ENCODE measurements around the gene SLC49A3. TPM values are rescaled to one million over a fixed set of nuclear protein-coding genes. Genes with fewer than 3 reads are reported as not detected.
A peak's percentile ranks its signal among the peaks of the same experiment; 100 is the strongest.
"Not testable (repeated sequence)": the region's sequence is repeated elsewhere in the genome, so short reads cannot be mapped to it uniquely, and the experiment has no call there.

Gene SLC49A3
- total RNA-seq, 1 donor from 2014 or later, result 12.6 TPM

DNA sequence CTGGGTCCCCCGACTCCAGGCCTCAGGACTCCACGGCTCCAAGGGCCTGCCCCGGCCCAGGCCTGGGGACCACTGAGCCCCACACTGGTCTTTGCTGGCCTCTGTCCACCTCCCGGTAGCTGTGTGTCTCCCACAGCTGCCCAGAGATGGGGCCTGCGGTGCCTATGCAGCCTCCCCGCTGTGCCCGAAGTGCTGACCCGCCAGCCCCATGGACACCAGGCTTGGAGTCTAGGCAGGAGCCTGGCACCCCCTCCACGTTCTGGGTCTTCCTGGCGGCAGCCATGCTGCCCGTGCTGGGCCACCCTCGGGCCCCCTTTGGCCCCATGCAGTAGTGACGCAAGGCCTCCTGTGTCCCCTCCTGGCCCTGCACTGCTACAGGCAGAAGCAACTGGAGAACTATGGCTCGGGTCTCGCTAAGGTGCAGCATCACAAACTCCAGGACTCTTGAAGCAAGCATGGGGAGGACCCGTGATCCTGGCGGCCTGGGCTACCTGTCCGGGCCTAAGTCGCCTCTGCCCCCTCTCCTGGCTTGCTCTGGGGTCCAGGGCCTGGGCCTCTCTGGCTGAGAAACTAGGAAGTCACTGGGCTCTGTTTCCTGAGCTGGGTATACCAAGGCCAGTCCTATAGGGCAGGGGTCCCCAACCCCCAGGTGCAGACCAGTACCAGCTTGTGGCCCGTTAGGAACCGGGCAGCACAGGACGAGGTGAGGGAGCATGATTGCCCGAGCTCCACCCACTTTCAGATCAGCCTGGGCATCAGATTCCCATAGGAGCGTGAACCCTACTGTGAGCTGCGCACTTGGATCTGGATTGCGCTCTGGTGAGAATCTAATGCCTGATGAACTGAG is 13.7 kb downstream of the SLC49A3 start:
- intact Hi-C loops (cut with micrococcal nuclease), result no loop called here
- DNase-seq (no peak), ATAC-seq (peak; percentile 15)

DNA sequence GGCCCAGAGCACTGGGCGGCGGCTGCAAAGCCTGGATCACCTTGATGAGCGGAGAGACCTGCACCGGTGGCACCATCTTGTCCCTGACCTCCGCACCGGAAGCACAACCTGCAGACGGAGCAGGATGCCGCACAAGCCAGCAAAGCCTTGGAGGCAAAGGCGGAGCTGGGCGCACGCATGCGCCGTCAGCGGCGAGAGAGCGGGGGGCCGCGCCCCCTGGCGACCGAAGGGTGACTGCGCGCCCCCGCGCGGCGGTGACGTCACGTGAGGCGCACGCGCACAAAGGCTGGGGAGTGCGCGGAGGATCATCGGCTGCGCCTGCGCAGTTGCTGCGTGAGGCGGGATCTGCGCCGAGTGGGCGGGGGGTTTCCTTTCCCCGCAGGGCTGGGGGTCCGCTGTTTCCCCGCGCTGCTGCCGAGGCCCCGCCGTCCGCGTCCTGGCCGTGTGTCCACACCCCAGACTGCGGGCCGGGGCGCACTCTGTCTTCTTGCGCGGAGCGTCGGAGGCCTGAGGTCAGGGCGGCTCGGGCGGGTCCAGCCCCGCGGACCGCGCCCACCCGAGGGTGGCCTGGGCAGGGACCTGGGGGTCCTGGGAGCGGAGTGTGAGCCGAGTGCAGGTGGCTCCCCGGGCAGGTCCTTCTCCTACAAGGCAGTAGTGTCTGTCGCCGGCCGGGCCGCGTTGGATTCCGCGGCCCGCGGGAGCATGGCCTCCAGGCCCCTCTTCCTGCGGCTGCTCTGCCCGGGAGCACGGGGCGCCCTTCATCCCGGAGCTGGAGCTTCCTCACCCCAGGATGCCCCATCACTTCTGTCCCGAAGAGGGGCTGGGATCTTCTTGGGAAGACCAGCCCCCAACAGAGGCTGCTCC is 14.5 kb downstream of the SLC49A3 start, which contains the start of the genes ATP5ME and MYL5:
ATP5ME (minus strand) TSS at position 105 of the 864 bp plus-strand sequence; CDS start at position 76, 29 bp downstream.
MYL5 (plus strand) TSS at position 371 of the 864 bp plus-strand sequence. CDS start 3,485 bp downstream, outside the sequence.
- intact Hi-C loops (cut with micrococcal nuclease), result no loop called here
- ATAC-seq (peak; percentile 89), DNase-seq (peak; percentile 99)

DNA sequence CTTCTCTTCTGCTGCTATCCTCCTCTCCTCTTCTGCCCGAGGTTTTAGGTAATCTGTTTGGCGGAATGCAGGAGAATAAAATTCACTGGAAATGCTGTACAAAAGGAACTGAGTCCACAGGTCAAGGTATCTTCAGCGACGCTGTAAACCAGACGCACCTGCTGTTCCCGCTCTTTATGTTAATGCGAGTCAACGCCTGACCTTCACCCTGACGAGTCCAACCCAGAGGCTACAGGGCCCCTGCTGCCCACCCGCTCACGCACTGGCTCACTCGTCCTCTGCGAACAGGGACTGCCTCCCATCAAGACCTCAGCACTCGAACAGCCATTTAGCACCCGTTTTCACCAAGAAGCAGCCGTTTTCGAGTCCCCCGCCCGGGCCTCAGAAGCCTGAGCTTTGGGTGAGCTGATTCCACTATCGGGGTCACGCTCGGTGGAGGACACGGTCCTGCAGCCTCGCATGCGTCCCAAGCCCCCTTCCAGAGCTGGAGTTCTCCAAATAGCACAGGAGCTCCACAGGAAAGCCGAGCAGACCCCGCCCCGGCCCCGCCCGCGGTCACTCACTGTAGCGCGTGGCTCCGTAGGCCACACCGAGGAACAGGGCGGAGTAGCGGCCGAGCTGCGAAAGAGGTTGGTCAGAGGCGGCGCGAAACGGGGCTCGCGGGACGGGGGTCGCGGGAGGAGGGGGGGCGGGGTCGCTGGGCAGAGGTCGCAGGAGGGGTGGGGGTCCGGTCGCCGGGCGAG is 15.4 kb downstream of the SLC49A3 start:
- ATAC-seq, result peak; percentile 39
- intact Hi-C loops (cut with micrococcal nuclease), result no loop called here
- DNase-seq, result peak; percentile 73

DNA sequence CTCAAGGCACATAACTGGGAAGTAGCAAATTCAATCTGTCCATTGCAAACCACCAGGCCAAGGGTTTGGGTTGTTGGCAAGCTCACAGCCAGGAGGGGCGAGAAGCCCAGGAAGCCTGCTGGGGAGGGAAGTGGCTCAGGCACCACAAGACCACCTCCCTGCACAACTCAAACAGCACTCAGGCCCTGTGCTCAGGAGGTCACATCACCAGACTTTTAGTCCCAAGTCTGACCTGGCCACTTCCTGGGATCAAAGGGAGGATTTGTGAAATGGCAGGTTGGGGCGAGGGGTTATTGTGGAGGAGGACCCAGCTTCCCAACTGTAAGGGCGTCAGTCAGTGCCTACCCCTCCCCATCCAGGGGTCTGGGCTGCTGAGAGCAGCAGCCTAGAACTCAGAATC is 17.2 kb downstream of the SLC49A3 start:
- no peak for DNase-seq
- intact Hi-C loops (cut with micrococcal nuclease), result no loop called here
- no peak for ATAC-seq

DNA sequence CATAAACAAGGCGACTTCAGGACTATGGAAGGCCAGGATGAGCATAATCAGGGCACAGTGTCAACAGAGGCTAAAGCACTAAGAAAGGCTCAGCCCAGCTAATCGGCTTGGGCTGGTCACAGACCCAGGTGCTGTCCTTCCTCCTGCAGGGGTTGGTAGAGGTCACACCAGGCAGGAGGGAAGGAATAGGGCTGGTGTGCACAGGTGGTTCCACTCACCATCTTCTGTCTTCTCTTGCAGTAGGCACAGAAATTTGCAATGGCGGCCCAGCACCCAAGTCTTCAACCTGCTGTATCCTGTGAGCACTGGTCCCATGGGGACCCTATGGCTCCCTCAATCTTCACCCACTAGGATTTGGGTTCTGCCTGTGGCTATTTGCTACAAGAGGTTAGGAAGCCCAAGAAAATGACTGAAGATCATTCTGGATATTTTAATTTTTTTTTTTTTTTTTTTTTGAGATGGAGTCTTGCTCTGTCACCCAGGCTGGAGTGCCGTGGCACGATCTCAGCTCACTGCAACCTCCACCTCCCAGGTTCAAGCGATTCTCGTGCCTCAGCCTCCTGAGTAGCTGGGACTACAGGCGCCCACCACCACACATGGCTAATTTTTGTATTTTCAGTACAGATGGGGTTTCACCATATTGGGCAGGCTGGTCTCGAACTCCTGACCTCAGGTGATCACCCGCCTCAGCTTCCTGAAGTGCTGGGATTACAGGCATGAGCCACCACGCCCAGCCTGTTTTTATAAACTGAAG is 19.0 kb downstream of the SLC49A3 start:
- peak; percentile 19 for DNase-seq
- intact Hi-C loops (cut with micrococcal nuclease); ATAC-seq: not testable (repeated sequence)

DNA sequence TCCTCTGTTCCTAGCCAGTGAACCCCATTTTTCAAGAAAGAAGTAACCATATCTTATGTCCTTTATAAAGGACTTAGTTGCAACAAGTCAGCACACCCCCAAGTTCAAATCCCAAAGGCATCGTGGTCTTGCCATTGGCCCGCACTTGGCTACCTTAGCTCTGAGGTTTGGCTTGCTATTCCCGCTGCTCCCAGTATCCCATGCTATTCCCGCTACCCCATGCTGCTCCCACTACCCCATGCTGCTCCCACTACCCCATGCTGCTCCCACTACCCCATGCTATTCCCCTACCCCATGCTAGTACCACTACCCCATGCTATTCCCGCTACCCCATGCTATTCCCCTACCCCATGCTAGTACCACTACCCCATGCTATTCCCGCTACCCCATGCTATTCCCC is 20.7 kb downstream of the SLC49A3 start:
- intact Hi-C loops (cut with micrococcal nuclease); ATAC-seq; DNase-seq: not testable (repeated sequence)

DNA sequence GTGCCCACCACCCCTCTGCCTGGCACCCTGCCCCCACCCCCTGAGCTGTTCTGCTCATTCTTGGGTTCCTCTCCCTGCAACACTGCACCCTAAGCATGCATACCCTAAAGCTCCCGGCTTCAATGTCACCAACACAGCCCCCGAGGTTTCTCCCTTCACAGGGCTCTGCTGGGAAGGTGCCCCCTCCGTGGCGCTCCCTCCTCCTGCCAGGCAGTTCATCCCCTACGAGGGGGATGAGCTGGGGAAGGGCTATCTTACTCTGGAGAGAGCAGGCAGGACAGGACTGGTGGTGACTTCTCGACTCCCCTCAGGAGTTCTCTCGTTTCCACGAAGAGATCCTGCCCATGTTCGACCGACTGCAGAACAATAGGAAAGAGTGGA is 21.4 kb downstream of the SLC49A3 start:
- DNase-seq (no peak), ATAC-seq (no peak)
- intact Hi-C loops (cut with micrococcal nuclease), result no loop called here

DNA sequence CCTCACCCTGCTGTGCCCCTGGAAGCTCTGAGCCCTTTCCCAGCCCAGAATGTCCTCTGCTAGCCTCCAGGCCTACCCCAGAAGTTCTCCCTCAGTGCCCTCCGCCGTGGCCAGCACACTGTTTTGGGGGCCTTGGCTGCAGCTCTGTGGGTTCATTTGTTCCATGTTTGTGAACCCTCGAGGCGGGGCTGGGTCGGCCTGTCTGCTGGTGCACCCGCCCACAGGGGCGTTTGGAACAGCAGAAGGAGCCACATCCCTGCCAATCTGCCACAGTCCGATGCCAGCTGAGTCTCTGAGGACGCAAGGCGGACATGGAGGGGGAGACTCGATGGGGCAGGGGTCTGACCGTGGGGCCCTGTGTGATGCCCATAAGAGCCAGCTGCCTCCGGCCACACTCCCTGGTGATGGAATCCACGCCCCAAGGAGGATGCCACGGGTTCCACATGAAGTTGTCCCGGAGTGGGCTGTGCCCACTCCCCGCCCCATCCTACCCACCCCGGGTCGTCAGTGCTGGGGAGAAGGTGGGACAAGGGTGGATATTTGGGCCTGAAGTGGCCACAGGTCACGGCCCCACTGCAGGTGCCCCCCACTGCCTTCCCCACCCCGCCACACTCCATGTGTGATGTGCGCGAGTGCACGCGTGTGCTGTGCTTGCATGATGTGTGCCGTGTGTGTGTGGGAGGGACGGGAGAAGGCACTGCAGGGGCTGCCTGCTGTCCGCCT is 22.0 kb downstream of the SLC49A3 start:
- peak; percentile 27 for DNase-seq
- ATAC-seq, result no peak
- intact Hi-C loops (cut with micrococcal nuclease), result no loop called here

DNA sequence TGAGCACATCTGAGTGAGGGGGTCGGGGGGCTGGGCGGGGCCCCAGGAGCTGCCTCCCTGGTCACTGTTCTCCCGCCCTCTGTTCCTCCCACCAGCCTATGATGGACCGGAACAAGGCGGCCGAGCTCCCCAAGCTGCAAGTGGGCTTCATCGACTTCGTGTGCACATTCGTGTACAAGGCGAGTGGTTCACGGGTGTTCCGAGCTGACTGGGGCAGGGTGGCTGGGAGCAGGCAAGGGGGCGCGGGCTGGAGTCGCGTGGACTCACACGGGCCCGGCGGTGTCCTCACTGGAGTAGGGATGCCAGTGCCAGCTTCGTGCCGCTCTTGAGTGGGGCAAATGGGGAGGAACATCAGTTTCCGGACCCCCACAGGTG is 22.5 kb downstream of the SLC49A3 start:
- peak; percentile 14 for DNase-seq

DNA sequence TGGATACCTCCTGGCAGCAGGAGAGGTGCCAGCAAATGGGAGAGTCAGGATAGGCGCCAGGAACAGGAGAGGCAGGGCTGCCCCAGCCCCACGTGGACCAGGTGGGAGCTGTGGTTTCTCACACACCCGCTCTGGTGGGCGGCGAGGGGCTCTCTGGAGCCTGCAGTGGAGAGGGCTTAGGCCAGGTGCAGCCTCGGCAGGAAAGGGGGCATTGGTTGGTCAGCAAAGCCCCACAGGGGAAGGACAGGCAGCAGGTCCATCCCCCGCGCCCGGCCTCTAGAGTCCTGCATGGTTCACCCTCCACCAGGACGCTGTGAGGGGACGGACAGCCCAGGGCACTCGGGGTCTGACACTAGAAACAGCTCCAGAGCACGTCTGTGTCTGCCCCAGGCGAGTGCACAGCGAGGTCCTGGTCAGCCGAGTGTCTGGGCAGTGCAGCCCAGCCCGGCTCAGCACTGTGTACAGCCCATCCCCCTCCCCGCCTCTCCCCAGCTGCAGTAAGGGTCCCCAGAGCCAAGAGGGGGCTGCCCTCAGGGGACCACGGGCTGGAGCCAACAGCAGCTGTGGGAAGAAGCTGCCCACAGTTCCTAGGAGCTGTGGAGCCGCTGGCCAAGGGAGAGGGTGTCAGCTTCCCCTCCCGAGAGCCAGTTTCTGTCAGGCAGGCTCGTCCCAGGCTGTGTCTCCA is 23.1 kb downstream of the SLC49A3 start:
- no peak for ATAC-seq
- peak; percentile 25 for DNase-seq

More for the DNA sequence above, 22.5 kb downstream of the SLC49A3 start:
- ATAC-seq, result no peak
- intact Hi-C loops (cut with micrococcal nuclease), result no loop called here

DNA sequence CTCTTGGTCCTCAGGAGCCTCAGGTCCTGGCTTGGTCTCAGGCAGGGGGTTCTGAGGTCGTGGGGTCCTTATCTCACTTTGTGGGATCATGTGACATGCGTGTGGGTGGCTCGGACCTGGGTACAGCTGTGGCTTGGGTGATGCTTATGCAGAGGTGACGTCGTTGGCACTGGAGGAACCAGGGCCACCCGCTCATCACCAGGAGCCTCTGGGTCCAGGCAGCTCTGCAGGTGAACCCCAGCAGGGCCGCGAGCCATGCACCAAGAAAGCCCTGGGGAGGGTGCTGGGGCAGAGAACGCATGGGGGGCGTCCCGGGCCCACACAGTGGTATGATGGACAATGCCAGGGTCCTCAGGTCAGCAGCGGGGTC is 23.6 kb downstream of the SLC49A3 start:
- ATAC-seq (no peak), DNase-seq (peak; percentile 15)

More for the DNA sequence above, 23.1 kb downstream of the SLC49A3 start:
- intact Hi-C loops (cut with micrococcal nuclease), result no loop called here

DNA sequence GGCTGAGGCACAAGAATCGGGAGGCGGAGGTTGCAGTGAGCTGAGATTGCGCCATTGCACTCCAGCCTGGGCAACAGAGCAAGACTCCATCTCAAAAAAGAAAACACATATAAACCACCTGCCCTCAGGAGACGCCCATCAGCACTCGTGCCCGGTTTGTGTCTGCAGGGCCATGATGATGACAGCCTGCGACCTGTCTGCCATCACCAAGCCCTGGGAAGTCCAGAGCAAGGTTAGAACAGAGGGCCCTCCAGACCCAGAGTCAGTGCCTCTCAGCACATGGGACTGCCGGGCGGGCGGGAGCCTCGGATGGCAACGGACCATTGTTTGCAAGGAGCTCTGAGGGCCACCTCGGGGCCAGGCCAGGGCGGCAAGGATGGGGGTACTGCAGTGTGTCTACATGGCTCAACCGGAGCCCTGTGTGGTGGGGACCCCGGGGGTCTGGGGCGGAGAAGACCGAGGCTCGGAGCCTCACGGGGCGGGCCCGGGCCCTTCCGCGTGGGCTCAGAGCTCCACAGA is 24.2 kb downstream of the SLC49A3 start:
- no peak for ATAC-seq
- intact Hi-C loops (cut with micrococcal nuclease), result no loop called here
- peak; percentile 24 for DNase-seq

More for the DNA sequence above, 23.6 kb downstream of the SLC49A3 start:
- intact Hi-C loops (cut with micrococcal nuclease), result no loop called here

DNA sequence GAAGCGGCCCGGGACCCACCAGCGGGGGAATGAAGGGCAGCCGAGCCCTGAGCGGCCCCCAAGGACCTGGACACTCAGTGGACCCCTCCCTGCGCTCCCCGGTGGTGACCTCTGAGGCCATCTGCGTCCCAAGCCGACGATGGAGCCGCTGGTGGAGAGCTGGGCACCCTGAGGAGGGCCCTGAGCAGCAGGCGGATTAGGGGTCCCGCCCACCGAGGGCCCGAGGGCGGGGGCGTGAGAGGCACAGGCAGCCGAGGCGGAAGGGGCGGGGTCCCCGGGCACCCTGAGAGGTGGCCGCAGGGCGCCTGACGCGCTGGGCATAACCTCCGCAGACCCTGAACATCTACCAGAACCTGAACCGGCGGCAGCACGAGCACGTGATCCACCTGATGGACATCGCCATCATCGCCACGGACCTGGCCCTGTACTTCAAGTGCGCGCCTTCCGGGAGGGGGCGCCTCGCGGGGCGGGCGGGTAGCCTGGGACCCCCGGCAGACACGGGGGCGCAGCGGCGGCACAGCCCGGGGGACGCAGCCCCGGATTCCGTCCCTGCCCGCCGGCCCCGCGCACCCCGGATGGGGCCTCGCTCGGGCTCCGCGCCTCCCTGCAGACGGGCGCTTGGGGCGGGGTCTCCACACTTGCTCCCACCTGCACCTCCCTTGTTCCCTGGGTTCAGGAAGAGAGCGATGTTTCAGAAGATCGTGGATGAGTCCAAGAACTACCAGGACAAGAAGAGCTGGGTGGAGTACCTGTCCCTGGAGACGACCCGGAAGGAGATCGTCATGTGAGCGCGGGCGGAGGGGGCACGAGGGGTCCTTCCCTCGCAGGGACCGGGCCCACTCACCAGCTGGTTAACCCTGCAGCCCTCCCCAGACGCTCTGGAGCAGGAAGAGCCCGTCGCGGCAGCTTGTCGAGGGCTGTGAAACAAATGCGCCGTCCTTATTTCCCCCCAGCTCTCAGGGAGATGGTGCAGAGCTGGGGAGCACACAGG is 25.2 kb downstream of the SLC49A3 start:
- peak; percentile 78 for DNase-seq
- ATAC-seq, result peak; percentile 62
- intact Hi-C loops (cut with micrococcal nuclease), result no loop called here

DNA sequence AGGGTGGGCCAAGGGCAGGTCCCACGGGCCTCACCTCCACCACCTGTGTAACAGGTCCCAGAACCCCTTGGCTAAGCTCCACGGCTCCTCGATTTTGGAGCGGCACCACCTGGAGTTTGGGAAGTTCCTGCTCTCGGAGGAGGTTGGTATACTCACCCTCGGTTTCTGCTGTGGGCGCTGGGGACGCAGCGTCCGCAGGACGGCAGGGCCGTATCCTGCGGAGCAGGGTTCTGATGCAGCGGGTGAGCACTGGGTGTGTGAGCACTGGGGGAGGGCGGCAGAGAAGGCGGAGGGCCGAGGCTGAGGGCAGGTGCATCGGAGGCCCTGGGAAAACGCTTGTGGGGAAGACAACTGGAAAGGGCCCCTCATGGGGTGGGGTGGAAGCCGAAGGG is 25.9 kb downstream of the SLC49A3 start:
- intact Hi-C loops (cut with micrococcal nuclease), result no loop called here
- DNase-seq (no peak), ATAC-seq (no peak)

DNA sequence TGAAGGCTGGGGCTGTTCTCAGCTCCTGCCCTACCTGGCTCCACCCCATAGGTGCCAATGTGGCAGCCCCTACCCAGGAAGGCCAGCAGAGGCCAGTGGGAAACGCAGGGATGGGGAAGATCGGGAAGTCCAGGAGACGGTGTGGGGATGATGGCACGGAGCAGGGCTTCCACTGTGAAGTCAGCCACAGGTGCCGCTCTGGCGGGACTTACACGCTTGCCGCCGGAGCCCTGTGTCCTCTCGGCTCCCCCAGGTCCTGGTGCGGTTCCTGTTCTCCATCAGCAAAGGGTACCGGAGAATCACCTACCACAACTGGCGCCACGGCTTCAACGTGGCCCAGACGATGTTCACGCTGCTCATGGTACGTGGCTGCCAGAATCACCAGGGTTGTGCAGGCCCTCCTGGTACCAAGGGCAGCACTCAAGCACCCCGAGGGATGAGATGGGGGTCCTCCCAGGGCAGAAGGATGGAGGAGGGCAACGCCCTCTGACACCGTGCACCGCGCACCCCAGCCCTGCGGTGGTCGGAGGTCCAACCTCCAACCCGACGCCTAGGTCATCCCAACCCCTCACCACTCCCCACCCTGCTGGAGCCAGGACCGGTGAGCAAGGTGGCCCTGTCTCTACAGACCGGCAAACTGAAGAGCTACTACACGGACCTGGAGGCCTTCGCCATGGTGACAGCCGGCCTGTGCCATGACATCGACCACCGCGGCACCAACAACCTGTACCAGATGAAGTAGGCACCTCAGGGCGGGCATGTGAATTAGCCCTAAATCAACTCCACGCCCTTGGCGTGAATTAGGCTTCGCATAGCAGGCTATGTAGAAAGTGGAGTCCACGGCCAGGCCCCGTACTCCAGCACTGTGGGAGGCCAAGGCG is 26.8 kb downstream of the SLC49A3 start:
- ATAC-seq, result no peak
- DNase-seq, result no peak
- intact Hi-C loops (cut with micrococcal nuclease), result no loop called here

Data from left ventricle myocardium superior (tissue), 1 donor.